Tibial nerve (tissue), 4 donors: ENCODE results near the gene ZNF319.

Experiments used
- EP300 ChIP-seq, 2 donors: sonication (generic); formaldehyde crosslinking; IDR thresholded peaks; one replicate each; pipeline ENCODE4 v1.6.1; 2017; ENCODE audit warnings: antibody characterized with exemption in 2 of 2, mild to moderate bottlenecking in 1 of 2
- TF ChIP-seq, protein P1 (sequence below), 5 experiments: fragments of 200-600 bp in 3 of 5; fragments of 450-650 bp in 2 of 5; sonication (generic) in 3 of 5; IDR thresholded peaks; one replicate each; pipeline ENCODE4 v1.5.1; 2016 to 2019; ENCODE audit warnings: antibody characterized with exemption in 5 of 5, mild to moderate bottlenecking in 3 of 5, moderate library complexity in 2 of 5

DNA sequence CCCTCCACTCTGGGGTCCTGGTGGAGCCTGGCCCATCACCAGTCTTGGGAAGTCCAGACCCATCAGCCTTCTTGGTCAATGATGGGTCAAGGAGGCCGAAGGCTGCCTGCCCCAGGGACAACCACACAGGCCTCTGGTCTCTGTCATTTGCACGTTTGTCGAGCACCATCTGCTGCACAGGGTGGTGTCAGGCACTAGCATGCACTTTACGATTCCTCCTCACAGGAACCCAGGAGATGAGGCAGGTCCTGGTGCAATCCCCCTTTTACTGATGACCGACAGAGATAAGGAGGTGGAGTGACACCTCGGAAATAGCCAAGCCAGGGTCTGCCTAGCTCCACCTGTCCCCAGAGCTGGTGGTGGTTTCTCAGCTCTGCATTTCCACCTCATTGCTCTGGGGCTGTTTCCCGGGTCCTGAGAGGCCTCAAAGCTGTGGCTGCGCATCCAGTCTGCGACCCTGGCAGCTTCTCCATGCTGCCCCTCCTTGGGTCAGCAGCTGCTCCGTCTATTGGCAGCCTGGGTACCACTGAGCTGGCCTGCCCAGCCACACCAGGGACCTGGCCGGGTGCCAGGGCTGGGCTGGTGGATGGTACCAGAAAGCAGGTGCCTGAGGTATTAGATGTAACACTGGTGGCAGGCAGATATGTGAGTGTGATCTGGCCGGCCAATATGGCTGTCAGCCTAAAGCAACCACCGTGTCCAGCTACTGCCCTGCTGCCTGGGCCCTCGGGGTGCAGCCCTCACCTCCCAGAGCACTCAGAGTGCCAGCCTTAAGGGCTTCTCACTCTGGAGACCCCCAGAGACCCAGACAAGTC, 35.1 kb upstream of the ZNF319 start:
- TF ChIP-seq, protein P1, sequence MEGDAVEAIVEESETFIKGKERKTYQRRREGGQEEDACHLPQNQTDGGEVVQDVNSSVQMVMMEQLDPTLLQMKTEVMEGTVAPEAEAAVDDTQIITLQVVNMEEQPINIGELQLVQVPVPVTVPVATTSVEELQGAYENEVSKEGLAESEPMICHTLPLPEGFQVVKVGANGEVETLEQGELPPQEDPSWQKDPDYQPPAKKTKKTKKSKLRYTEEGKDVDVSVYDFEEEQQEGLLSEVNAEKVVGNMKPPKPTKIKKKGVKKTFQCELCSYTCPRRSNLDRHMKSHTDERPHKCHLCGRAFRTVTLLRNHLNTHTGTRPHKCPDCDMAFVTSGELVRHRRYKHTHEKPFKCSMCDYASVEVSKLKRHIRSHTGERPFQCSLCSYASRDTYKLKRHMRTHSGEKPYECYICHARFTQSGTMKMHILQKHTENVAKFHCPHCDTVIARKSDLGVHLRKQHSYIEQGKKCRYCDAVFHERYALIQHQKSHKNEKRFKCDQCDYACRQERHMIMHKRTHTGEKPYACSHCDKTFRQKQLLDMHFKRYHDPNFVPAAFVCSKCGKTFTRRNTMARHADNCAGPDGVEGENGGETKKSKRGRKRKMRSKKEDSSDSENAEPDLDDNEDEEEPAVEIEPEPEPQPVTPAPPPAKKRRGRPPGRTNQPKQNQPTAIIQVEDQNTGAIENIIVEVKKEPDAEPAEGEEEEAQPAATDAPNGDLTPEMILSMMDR (IDR thresholded peaks at IDR 0.05) = no peak
- no peak for TF ChIP-seq EP300 (IDR thresholded peaks at IDR 0.05)
